ENCODE data around the gene CACNA1E. TPM values are rescaled to one million over a fixed set of nuclear protein-coding genes. Genes with fewer than 3 reads are reported as not detected.

Gene CACNA1E
- 0.05 TPM for polyA plus RNA-seq (2012; ENCODE audit: insufficient read depth, insufficient read length, low read depth)

GRCh38 chr1:181483285-181484195, at the start of gene CACNA1E:
CACNA1E (plus strand) TSS chr1:181483517; CDS start chr1:181483745, 228 bp downstream.
- no peak for DNase-seq
- TF ChIP-seq, protein P1, sequence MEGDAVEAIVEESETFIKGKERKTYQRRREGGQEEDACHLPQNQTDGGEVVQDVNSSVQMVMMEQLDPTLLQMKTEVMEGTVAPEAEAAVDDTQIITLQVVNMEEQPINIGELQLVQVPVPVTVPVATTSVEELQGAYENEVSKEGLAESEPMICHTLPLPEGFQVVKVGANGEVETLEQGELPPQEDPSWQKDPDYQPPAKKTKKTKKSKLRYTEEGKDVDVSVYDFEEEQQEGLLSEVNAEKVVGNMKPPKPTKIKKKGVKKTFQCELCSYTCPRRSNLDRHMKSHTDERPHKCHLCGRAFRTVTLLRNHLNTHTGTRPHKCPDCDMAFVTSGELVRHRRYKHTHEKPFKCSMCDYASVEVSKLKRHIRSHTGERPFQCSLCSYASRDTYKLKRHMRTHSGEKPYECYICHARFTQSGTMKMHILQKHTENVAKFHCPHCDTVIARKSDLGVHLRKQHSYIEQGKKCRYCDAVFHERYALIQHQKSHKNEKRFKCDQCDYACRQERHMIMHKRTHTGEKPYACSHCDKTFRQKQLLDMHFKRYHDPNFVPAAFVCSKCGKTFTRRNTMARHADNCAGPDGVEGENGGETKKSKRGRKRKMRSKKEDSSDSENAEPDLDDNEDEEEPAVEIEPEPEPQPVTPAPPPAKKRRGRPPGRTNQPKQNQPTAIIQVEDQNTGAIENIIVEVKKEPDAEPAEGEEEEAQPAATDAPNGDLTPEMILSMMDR (IDR thresholded peaks at IDR 0.05; ENCODE audit: low read depth, low read length): no peak
- Histone ChIP-seq H3K4me3 (ENCODE audit: low read depth, low read length) (no peak within 1 kb of the TSS), H3K36me3 (no peaks in the 10 kb centered on the region), H3K27me3 (peaks cover 85% of the 10 kb centered on the region), H3K9me3 (no peaks in the 10 kb centered on the region), H3K4me1 (no peaks in the 10 kb centered on the region)

- peaks cover 10% of the 10 kb centered on the region; the same call in 1 of the 2 replicates for H3K27me3 ChIP-seq
- TF ChIP-seq, protein P1 (IDR thresholded peaks at IDR 0.05; ENCODE audit: low read depth, low read length): no peak
- no peaks in the 10 kb centered on the region for H3K4me1 ChIP-seq
- no peaks in the 10 kb centered on the region for H3K36me3 ChIP-seq
- DNase-seq: no peak
- H3K4me3 ChIP-seq (ENCODE audit: low read depth, low read length): no peak overlapping the region
- no peaks in the 10 kb centered on the region for H3K9me3 ChIP-seq
Measured at GRCh38 chr1:181433931-181434330, 49.4 kb upstream of the CACNA1E start.

GRCh38 chr1:181438013-181438412, 45.3 kb upstream of the CACNA1E start:
- no peak for DNase-seq
- Histone ChIP-seq H3K9me3 (no peaks in the 10 kb centered on the region), H3K36me3 (no peaks in the 10 kb centered on the region), H3K4me3 (ENCODE audit: low read depth, low read length) (no peak overlapping the region), H3K27me3 (peaks cover 10% of the 10 kb centered on the region; the same call in 1 of the 2 replicates), H3K4me1 (no peaks in the 10 kb centered on the region)
- TF ChIP-seq, protein P1 (IDR thresholded peaks at IDR 0.05; ENCODE audit: low read depth, low read length): no peak

DNA sequence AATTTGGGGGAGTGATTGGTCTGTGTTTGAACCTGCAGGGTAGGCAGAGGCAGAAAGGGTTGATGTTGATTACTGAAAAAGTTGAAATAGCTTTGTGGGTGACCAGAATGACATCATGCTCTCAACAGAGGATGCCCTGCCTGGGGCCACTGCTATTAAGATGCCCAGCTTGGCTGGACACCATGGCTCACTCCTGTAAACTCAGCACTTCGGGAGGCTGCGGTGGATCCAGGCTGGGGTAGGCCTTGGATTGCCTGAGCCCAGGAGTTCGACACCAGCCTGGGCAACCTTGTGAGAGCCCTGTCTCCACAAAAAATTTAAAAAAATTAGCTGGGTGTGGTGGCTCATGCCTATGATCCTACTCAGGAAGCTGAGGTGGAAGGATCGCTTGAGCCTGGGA, 42.8 kb upstream of the CACNA1E start:
- DNase-seq: no peak
- Histone ChIP-seq H3K4me1 (no peaks in the 10 kb centered on the region), H3K4me3 (ENCODE audit: low read depth, low read length) (no peak overlapping the region), H3K36me3 (no peaks in the 10 kb centered on the region), H3K27me3 (peaks cover 6% of the 10 kb centered on the region; the same call in 1 of the 2 replicates), H3K9me3 (no peaks in the 10 kb centered on the region)
- TF ChIP-seq, protein P1 (IDR thresholded peaks at IDR 0.05; ENCODE audit: low read depth, low read length): no peak

DNA sequence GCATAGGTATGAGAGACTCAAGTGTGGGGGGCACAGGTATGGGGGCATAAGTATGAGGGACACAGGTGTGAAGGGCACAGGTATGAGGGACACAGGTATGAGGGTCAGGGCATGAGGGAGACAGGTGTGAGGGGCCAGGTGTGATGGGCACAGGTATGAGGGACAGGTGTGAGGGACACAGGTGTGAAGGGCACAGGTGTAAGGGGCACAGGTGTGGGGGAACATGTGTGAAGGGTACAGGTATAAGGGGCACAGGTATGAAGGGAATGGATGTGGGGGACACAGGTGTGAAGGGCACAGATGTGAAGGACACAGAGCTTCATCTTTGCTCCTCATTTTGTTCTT, 41.2 kb upstream of the CACNA1E start:
- DNase-seq: no peak
- H3K27me3 ChIP-seq: no peaks in the 10 kb centered on the region
- H3K4me1 ChIP-seq: no peaks in the 10 kb centered on the region
- no peak overlapping the region for H3K4me3 ChIP-seq (ENCODE audit: low read depth, low read length)
- no peaks in the 10 kb centered on the region for H3K36me3 ChIP-seq
- no peaks in the 10 kb centered on the region for H3K9me3 ChIP-seq
- TF ChIP-seq, protein P1 (IDR thresholded peaks at IDR 0.05; ENCODE audit: low read depth, low read length): no peak

All from BE2C (cell line).